ENCODE measurements around the gene MPP3. TPM values are rescaled to one million over a fixed set of nuclear protein-coding genes. Genes with fewer than 3 reads are reported as not detected.

The MPP3 gene
- total RNA-seq, 1 donor from 2014 or later = 6.1 TPM

DNA sequence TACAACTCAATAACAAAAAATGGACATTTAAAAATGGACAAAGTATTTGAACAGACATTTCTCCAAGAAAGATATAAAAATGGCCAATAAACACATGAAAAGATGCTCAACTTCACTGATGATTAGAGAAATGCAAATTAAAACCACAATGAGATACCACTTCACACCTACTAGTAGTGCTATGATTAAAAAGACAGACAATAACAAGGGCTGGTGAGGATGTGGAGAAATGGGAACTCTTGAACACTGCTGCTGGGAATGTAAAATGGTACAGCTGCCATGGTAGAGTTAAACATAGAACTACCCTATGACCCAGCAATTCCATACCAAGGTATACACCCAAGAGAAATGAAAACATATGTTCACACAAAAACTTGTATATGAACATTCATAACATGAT, 27.8 kb downstream of the MPP3 start:
- Mint-ChIP-seq H3K27me3 (ENCODE audit: insufficient read depth, low read depth) (peaks cover 2% of the 10 kb centered on the region), H3K4me3 (no peak overlapping the region), H3K27ac (no peak overlapping the region), H3K4me1 (peaks cover 6% of the 10 kb centered on the region), H3K36me3 (no peaks in the 10 kb centered on the region), H3K9me3 (no peaks in the 10 kb centered on the region)
- Histone ChIP-seq H3F3A (ENCODE audit: low read depth) (no peaks in the 10 kb centered on the region), H2AFZ (replicated peaks) (no peak overlapping the region), H3K4me1 (peaks cover 14% of the 10 kb centered on the region), H3K27me3 (no peaks in the 10 kb centered on the region), H3K79me2 (ENCODE audit: low read depth) (no peaks in the 10 kb centered on the region), H4K20me1 (ENCODE audit: low read depth) (no peaks in the 10 kb centered on the region), H3K27ac (no peak overlapping the region), H3K36me3 (no peaks in the 10 kb centered on the region), H3K9me3 (ENCODE audit: low read depth) (no peaks in the 10 kb centered on the region), H3K4me2 (no peak overlapping the region), H3K4me3 (no peak overlapping the region), H3K9ac (no peak overlapping the region)
- no peak for DNase-seq (ENCODE audit: low spot score)
- no peak for TF ChIP-seq CTCF (IDR thresholded peaks at IDR 0.05)
- TF ChIP-seq EZH2 (IDR thresholded peaks at IDR 0.05) = no peak
- TF ChIP-seq EZH2phosphoT487 (IDR thresholded peaks at IDR 0.05) = no peak

GRCh38 chr17:43803758-43804157, 29.2 kb downstream of the MPP3 start:
- DNase-seq (ENCODE audit: low spot score) = no peak
- Mint-ChIP-seq H3K9me3 (no peaks in the 10 kb centered on the region), H3K27me3 (ENCODE audit: insufficient read depth, low read depth) (peaks cover 2% of the 10 kb centered on the region), H3K27ac (no peak overlapping the region), H3K4me1 (peaks cover 3% of the 10 kb centered on the region), H3K4me3 (no peak overlapping the region), H3K36me3 (no peaks in the 10 kb centered on the region)
- Histone ChIP-seq H3K27me3 (no peaks in the 10 kb centered on the region), H3K4me2 (no peak overlapping the region), H3K9ac (no peak overlapping the region), H3K27ac (no peak overlapping the region), H3K36me3 (no peaks in the 10 kb centered on the region), H2AFZ (replicated peaks) (no peak overlapping the region), H3K4me1 (peaks cover 14% of the 10 kb centered on the region), H4K20me1 (ENCODE audit: low read depth) (no peaks in the 10 kb centered on the region), H3K4me3 (no peak overlapping the region), H3K79me2 (ENCODE audit: low read depth) (no peaks in the 10 kb centered on the region), H3K9me3 (ENCODE audit: low read depth) (no peaks in the 10 kb centered on the region), H3F3A (ENCODE audit: low read depth) (no peaks in the 10 kb centered on the region)
- TF ChIP-seq CTCF (IDR thresholded peaks at IDR 0.05) (no peak), EZH2phosphoT487 (IDR thresholded peaks at IDR 0.05) (no peak), EZH2 (IDR thresholded peaks at IDR 0.05) (no peak)

DNA sequence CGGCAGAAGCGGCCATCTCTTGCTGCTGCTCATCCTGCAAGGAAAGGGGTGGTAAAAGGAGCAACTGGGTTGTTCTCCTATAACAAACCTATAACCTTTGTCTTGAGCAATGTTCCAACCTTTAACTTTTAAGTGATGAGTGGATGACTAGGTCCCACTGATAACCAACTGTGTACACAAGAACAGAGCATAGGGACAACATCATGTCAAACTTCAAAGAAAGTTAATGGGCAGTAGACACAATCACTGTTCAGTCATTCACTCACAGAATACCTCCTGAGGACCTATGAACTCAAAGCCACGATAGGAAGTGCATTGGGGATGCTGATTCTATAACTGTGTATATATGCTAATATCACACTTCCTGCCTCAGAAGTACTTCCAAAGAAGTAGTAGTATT, 31.1 kb downstream of the MPP3 start:
- H3K27ac Mint-ChIP-seq = no peak overlapping the region
- no peak for TF ChIP-seq EZH2 (IDR thresholded peaks at IDR 0.05)
- no peak for TF ChIP-seq EZH2phosphoT487 (IDR thresholded peaks at IDR 0.05)
- no peak for TF ChIP-seq CTCF (IDR thresholded peaks at IDR 0.05)
- Histone ChIP-seq H3K36me3 (no peaks in the 10 kb centered on the region), H3K79me2 (ENCODE audit: low read depth) (no peaks in the 10 kb centered on the region), H3K9ac (no peak overlapping the region), H3K27ac (no peak overlapping the region), H2AFZ (replicated peaks) (no peak overlapping the region), H3K4me1 (peaks cover 14% of the 10 kb centered on the region), H3K4me3 (no peak overlapping the region), H3F3A (ENCODE audit: low read depth) (no peaks in the 10 kb centered on the region), H4K20me1 (ENCODE audit: low read depth) (no peaks in the 10 kb centered on the region), H3K9me3 (ENCODE audit: low read depth) (no peaks in the 10 kb centered on the region), H3K4me2 (no peak overlapping the region), H3K27me3 (no peaks in the 10 kb centered on the region)
- peaks cover 3% of the 10 kb centered on the region for H3K4me1 Mint-ChIP-seq
- no peak overlapping the region for H3K4me3 Mint-ChIP-seq
- no peaks in the 10 kb centered on the region for H3K36me3 Mint-ChIP-seq
- H3K9me3 Mint-ChIP-seq = no peaks in the 10 kb centered on the region
- DNase-seq (ENCODE audit: low spot score) = no peak
- peaks cover 2% of the 10 kb centered on the region for H3K27me3 Mint-ChIP-seq (ENCODE audit: insufficient read depth, low read depth)

Data from neural progenitor cell (in vitro differentiated cells).